ENCODE measurements around the gene TP53BP2.
"Not testable (repeated sequence)": the region's sequence is repeated elsewhere in the genome, so short reads cannot be mapped to it uniquely, and the experiment has no call there.

TP53BP2 gene

DNA sequence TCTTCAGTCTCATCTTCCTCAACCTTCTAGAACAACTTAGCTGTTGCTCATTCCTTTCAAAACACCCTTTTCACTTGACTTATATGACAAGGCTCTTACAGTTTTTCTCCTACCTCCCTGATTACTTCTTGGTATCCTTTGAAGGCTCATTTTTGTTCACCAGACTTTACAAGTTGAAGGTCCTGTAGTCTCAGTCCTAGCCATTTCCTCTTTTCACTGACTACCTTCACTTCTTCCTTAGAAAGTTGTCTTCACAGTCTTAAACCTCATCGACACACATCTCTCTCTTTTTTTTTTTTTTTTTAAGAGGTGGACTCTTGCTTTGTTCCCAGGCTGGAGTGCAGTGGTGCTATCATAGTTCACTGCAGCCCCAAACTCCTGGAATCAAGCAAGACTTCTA, 6.6 kb upstream of the TP53BP2 start:
- no peak for DNase-seq (ENCODE audit: low spot score)

DNA sequence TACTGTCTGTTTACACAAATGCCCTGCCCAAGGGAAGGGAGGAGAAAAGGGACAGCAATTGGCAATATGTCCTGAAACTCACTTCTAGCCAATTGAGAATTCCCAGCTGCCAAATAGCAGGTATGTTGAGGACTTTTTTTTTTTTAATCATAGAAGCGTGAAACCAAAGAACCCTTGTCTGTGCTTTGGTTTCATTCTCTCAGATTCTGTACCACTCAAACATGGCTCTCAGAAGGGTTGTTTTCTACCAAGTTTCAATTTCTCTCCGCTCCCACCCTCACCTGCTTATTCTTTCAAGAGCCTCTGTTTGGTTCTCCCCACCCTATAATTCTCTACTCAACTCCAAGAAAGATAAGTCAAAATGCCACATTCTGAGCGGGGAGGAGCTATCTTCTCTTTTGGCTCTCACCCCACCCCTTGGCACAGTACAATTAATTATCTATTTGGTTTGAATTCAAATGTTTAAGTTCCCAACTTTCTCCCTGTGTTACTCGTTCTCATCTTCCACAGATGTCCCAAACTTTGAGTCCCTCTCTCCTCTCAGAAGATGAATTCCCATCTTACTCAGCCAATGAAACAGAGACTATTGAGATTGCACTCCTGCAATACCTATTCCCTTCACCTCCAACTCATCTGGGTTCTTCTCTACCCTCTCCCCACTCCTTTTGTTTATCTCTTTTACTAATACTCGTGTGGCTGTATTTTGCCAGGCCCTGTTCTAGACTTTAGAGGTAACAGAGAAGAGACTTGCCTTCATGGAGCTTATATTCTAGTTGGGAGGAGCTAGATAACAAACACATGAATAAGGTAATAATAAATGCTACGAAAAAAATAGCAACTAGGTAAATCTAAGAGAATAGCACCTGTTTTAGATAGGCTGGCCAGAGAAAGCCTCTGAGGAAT, 3.9 kb upstream of the TP53BP2 start:
- no peak for DNase-seq (ENCODE audit: low spot score)

DNA sequence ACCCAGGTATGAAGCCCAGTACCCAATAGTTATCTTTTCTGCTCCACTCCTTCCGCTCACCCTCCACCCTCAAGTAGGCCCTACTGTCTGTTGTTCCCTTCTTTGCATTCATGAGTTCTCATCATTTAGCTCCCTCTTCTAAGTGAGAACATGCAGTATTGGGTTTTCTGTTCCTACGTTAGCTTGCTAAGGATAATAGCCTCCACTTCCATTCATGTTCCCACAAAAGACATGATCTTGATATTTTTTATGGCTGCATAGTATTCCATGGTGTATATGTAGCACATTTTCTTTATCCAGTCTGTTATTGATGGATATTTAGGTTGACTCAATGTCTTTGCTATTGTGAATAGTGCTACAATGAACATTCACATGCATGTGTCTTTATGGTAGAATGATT, 2.8 kb upstream of the TP53BP2 start:
- DNase-seq (ENCODE audit: low spot score), result no peak

DNA sequence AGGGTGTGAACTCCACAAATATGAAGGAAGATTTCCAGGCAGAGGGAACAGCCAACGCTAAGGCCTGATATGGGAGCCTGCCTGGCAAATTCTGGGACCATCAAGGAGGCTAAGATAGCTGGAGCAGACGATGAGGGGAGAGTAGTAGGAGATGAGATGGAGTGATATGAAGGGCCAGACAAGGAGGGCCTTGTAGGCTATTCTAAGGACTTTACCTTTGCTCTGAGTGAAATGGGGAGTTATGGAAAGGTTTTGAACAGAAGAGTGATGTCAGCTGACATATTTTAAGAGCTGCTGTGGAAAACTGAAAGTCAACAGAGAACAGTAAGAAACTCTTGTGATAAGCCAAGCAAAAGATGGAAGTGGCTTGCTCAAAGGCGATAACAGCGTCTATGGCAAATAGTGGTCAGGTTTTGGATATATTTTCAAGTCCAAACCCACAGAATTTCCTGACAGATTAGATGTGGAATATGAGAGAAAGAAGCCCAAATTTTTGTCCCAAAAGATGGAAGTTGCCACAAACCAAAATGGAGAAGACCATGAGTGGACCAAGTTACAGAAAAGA, 2.1 kb upstream of the TP53BP2 start:
- no peak for DNase-seq (ENCODE audit: low spot score)

DNA sequence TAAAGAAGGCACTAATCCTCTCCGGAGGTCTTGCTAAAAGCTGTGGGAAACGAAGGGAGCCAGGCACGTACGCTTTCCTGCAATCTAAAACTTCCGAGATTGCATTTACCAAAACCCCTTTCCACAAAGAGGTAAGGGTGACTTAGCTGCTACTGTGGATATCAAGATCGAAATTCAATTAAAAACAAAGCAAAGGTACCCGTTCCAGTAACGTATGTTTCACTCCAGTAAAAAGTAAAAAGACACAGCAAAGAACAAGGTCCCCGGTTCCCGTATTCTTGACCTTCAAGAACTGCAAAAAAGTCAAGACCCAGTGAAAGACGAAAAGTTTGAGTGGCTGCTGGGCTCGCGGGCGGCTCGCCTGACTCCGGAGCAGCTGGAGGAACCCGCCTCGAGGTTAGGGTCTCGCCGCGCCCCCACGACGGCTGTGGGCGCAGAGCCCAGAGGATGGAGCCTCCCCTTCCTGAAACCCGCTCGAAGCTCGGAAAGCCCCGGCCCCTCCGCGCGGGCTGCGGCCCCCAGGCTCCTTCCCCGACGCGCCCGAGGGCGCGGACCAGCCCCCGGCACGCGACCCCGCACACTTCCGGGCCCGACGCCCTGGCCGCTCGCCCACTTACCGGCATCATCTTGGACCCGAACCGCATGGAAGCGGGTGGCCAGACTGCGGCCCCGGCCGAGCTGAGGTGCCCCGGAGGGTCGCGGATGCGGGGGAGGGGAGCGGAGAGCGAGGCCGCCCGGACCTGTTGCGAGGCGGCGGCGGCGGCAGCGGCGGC, 524 bp downstream of the TP53BP2 start:
- peak; percentile 26 for DNase-seq (ENCODE audit: low spot score)

DNA sequence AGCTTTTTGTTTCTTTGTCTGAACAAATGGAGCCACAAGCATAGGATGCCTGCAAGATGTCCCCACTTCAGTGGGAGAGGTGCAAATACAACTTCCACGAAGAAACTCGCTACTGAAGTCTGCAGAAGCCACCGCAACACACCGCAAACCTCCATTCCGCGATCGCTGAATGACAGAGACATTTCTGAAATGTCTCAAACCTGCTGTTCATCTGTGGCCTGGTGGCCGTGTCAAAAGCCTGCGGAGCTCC, 1.0 kb downstream of the TP53BP2 start:
- no peak for DNase-seq (ENCODE audit: low spot score)

DNA sequence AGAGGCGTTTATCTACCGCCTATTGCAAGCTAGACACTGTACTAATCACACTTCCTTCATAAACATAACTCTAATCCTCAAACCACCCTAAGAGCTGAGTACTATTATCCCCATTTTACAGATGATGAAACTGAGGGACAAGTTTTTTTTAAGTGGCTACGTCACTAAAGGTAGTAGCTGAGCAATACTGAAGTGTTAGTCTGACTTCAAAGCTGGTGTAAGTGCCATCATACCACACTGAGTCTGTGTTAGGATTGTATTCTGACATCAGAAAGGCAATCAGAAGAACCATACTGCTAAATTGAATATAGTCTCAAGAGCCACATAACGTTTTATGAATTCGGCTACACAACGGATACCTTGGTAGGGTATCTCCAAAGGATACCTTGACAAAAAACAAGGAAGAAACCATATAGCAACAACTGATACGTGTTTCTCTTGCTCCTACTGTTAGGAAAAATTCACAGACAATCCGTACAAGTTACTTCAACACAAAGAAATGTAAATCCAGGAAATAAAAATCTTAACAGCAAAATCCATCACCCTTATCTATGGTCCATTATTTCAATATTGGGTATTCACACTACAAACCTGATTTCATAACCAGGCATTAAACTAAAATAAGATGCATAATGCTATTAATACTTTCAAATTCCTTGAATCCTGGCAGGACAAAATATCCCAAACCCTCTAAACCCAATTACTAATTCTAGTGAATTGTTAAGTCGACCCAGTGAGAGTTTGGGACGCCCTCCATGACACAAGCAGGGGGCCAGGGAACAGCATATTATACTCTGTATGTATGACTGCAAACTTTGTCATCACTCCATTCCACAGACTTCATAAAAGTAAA, 1.6 kb downstream of the TP53BP2 start:
- DNase-seq (ENCODE audit: low spot score), result no peak

DNA sequence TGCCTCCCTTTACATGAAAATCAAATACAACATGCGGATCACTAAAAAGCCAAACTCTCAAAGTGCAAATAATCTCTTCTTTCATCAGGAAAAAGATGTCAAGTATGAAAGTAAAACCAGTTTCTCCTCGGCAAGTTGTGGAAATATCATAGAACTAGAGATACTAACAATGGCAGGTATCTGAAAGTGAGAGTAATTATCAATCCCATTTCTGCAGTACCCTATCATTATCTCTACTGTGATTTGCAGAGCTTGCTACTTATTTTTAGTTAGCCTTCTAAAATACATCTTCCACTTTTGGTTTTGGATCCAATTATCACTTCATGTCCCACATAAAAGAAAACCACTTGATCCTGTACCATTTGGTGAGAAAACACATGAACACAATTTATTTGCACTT, 3.0 kb downstream of the TP53BP2 start:
- DNase-seq (ENCODE audit: low spot score), result no peak

DNA sequence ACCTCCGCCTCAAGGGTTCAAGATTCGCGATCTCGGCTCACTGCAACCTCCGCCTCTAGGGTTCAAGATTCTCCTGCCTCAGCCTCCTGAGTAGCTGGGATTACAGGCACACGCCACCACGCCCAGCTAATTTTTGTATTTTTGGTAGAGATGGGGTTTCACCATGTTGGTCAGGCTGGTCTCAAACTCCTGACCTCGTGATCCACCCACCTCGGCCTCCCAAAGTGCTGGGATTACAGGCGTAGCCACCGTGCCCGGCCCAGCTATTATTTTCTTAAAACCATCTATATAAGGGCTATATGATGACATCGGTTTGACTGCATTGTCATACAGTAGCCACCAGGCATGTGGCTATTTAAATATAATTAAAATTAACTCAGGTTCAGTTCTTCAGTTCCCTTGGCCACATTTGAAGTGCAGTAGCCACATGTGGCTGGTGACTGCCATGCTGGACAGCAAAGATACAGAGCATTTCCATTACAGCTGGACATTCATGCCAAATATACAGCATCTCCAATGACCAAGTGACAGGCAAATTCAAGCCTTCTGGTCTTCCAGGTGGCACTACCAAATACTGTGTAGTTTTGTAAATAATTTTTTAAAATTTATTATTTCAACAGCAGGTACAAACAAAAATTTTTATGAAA, 3.6 kb downstream of the TP53BP2 start:
- DNase-seq (ENCODE audit: low spot score), result not testable (repeated sequence)

DNA sequence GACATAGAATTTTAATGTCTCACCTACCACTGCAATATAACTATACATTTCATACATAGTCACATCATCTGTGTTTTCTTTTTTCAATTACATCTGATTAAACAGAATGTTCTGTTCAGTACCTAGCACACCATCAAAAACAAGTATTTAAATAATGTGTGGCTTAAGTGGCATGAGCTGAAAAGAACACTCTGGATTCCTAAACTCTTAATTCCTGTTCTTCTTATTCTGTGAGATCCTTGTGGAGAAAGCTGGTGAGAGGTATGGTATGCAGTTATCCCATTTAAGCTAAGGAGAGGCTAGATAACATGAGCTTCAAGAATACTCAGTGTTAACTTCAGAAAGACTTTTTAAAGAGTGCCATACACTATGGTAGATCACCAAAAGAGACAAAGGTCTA, 5.5 kb downstream of the TP53BP2 start:
- no peak for DNase-seq (ENCODE audit: low spot score)

DNA sequence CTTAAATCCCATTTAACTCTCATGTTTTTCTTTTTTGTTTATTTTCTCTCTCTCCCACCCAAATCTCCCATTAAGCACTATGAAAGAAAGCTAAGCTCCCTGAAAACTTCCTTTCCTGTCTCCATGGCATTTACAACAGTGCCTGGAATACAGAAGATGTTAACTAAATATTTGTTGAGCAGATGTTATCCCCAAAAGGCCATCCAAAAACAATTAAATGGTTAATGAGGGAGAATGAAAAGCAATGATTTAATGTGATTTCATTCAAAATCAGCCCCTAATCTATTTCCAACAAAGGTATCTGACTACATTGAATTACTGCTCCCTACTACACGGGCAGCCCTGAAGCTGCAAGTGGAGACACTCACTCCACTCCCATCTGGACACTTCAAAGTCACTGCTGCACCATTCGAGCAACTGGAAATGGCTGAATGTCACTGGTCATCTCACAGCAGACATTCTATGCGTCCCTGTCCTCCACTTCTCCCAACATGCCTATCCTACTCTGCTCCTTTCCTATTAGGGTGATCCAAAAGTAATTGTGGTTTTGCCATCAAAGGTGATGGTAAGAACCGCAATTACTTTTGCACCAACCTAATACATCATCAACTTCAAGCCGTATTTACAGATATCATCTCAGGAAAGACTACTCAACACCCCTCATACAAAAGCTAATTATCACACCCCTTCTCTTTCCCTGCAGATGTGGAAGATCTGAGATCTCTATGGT, 7.5 kb downstream of the TP53BP2 start:
- DNase-seq (ENCODE audit: low spot score), result no peak

DNA sequence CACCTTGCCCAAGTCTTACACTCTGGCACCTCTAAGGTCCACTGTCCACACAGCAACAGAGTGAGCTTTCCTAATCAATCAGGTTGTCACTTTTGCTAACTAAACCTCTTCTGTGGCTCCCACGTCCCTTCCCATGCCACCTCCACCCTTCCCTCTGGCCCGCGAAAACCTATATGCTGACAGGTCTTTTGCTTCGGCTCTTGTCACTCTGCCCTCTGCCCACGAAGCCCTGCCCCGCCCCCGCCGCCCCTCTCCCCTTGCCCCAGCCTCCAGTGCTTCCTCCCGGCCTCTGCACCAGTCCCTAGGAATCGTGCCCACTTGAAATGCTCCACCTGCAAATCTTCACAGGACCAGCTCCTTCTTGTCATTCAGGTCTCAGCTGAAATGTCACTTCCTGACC, 8.1 kb downstream of the TP53BP2 start:
- no peak for DNase-seq (ENCODE audit: low spot score)

DNA sequence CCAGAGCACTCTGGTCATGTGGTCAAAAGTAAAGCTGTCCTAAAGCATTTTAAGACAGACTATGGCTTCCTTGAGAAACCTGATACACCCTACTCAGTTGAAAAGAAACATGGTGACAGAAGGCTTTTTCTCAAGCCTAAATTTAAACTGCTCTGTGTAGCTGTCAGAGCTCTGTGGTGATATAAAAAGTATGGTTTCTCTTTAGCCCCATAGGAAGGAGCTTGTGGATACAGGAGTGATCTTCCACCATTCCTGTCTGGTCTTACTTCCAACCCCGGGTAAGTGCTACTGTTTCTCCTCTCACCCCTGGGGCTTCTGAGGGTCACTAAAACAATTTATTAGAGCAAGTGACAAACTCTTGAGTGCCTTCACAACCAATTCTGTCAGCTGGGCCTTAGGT, 8.5 kb downstream of the TP53BP2 start:
- DNase-seq (ENCODE audit: low spot score), result no peak

DNA sequence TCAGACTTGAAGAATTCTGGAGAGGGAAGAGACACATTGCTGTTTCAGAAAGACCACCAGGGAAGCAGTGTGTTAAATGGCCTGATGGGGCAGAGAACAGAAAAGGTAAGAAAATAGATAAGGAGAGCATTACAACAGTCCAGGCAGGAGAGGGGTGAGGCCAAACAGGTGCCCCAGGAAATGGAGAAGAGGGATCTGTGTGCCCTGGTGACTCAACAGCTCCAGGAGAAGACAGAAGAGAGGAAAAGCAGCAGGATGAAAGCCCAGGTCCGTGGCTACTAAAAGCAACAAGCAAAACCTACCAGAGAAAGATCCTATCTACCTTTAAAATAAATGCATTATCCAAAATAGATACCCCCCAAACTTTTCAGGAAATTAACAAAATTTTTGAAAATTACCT, 9.2 kb downstream of the TP53BP2 start:
- no peak for DNase-seq (ENCODE audit: low spot score)

DNA sequence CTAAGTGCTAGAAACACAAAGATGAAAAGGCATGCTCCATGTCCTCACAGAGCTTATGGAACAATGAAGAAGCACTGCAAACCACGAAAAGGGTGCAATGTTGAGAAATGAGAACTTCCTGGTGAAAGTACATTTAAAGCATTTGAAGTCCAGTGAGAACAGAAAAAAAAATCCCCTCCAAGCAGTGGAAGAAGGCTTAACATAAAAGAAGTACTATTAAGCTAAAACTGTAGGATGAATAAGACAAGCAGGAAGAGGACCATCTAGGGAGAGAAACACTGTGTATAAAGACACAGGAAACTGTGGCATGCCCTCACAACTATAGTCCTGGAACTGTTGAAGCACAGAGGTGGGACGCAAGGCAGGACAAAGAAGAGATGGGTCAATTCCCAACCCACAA, 10.0 kb downstream of the TP53BP2 start:
- no peak for DNase-seq (ENCODE audit: low spot score)

DNA sequence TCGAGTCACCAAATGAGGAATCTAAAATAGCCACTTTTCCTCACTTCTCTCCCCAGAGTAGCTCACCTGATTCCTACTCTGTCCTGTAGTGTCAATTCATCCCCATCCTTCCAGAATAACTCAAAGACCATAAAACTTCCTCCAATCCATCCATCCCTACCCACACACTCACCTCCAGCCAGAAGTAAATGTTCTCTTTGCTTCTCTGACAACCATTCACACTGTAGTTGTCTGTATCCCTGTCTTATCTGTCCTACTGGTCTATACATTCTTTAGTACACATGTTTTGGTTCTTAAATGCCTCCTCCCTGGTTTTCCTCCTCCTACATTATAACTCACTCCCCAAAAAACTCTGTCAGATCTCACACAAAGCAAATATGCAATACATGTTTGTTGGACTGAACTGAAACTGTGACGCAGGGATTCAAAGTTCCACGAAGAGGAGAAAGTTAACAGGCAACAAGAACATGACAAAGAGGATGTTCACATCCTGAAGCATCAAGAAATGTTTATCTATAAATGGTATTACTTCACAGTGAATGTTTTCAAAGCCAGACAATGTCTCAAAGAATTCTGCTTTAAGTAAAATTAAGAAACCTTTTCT, 11.0 kb downstream of the TP53BP2 start:
- DNase-seq (ENCODE audit: low spot score), result no peak

DNA sequence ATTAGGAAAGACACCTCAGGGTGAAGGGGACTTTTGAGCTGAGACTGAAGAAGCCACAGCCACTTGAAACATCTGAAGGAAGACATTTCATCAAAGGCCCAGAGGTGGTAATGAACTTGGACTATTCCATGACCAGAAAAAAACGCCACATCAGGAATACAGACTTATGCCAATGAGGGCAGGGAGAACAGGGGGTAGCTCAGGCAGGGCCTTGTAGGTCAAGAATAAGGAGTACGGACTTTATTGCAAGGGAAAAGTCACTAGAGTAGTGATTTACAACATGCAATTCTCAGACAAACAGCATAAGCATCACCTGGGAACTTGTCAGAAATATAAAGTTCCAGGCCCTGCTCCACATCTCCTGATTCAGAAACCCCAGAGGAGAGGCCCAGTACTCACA, 11.8 kb downstream of the TP53BP2 start:
- no peak for DNase-seq (ENCODE audit: low spot score)

DNA sequence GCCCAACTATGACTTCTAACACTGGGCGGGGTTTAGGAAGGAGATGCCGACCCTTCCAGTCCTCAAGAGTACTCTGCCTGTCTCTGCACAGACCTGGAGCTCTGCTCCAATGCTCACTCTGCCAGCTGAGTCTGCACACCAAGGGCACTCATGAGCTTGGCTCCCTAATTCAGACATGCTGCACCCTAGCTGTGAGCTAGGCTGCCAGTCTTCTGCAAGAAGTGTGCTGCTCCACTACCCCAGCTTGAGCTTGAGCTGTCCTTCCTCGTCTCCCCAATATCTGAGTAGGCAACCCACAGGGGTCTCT, 13.2 kb downstream of the TP53BP2 start:
- DNase-seq (ENCODE audit: low spot score), result no peak

DNA sequence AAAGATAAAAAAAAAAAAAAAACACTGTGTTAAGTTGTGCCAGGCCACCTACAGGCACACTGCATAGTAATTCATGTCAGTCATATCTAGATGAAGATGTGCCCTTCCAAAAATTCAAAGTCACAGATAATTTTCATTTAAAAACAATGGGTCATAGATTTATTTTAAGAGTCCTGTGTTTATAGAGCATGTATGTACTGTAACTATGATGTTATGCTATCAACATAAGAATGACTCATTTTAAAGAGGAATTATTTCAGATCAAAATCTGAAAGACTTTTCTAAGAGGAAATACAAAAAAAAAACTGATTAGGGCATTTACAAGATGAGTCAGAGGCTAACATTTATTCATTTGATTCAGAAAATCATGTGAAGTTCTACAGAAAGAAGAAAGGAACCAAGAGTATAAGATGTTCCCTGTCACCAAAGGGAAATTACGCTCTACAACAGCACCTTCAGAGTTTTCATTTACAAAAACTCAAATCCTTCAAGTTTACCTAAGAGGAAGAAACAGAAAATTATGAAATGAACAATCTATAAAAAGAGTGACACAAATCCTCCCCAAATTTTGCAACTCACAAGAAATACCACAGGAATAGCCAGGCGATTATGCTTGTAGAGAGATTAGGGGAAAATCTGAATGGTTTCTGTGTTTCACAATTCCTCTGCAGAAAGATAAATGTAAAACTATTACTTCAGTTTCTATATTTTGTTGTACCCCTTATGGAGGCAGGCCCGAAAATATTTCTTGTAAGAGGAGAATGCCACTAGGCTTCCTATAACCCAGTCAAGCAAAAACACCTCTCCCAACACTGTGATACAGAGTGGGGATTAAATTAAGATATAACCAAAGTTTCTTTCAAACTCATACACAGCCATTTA, 13.8 kb downstream of the TP53BP2 start:
- DNase-seq (ENCODE audit: low spot score), result peak; percentile 41

DNA sequence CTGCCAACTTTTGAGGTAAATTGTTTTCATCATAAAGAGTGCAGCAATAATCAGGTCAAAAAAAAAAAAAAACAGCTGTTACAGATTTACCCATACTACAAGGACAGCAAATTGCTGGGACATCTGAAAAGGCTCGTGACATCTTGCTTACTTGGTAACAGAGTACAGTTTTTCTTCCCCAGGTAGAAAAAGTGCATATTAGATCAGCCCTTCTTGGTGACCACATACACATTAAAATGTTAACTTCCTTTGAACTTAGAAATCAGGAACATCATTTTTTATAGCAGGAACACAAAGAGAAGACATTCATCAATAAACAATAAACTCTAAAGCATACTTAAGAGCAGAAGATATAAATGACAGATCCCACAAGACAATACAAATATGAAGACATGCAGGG, 16.1 kb downstream of the TP53BP2 start:
- DNase-seq (ENCODE audit: low spot score), result no peak
